Sigmoid colon (tissue), 7 donors: ENCODE measurements around the gene FABP6. TPM values are rescaled to one million over a fixed set of nuclear protein-coding genes. Genes with fewer than 3 reads are reported as not detected.

Experiments used
- DNase-seq: peaks from one replicate; pipeline ENCODE4 v3.0.0-alpha.2; 2019
- H3K27ac ChIP-seq, 4 donors: fragments of 200-600 bp; sonication (generic); one replicate each; pipeline ENCODE4 v1.5.1; 2016 to 2019; ENCODE audit warnings: mild to moderate bottlenecking in 1 of 4
- H3K27me3 ChIP-seq, 3 donors: fragments of 200-600 bp; sonication (generic); one replicate each; pipeline ENCODE4 v1.5.1; 2019; ENCODE audit warnings: mild to moderate bottlenecking in 1 of 3
- H3K36me3 ChIP-seq, 4 donors: fragments of 200-600 bp; sonication (generic); one replicate each; pipeline ENCODE4 v1.5.1; 2016 to 2019
- H3K4me1 ChIP-seq, 4 donors: fragments of 200-600 bp; sonication (generic); one replicate each; pipeline ENCODE4 v1.5.1; 2017 to 2019
- H3K4me3 ChIP-seq, 4 donors: fragments of 200-600 bp; sonication (generic); one replicate each; pipeline ENCODE4 v1.5.1; 2017 to 2019; ENCODE audit warnings: mild to moderate bottlenecking in 2 of 4, moderate library complexity in 1 of 4
- H3K9me3 ChIP-seq, 4 donors: fragments of 200-600 bp in 3 of 4; sonication (generic) in 3 of 4; one replicate each; pipeline versions ENCODE4 v1.5.1 to v1.6.1; 2013 to 2019
- CTCF ChIP-seq, 4 experiments: fragments of 450-650 bp in 3 of 4; fragments of 200-600 bp in 1 of 4; IDR thresholded peaks; one replicate each; pipeline ENCODE4 v1.5.1; 2016 to 2019; ENCODE audit warnings: antibody characterized with exemption in 4 of 4, mild to moderate bottlenecking in 3 of 4, moderate library complexity in 2 of 4
- EP300 ChIP-seq, 4 donors: sonication (generic); formaldehyde crosslinking; IDR thresholded peaks; one replicate each; pipeline ENCODE4 v1.6.1; 2017; ENCODE audit warnings: antibody characterized with exemption in 4 of 4
- POLR2A ChIP-seq, 2 donors: fragments of 450-650 bp; IDR thresholded peaks; one replicate each; pipeline ENCODE4 v1.6.1; 2016; ENCODE audit warnings: antibody characterized with exemption in 2 of 2, mild to moderate bottlenecking in 2 of 2, moderate library complexity in 2 of 2
- POLR2AphosphoS5 ChIP-seq, 4 donors: sonication (generic); formaldehyde crosslinking; IDR thresholded peaks; one replicate each; pipeline ENCODE4 v1.6.1; 2017; ENCODE audit warnings: antibody characterized with exemption in 4 of 4
- WGBS, 2 donors: extraction: QIAGEN DNeasy Blood & Tissue Kit; methylation state at CpG; one replicate each; pipeline ENCODE4 v1.1.7; 2013; 5-methylcytosine and 5-hydroxymethylcytosine counted together
- intact Hi-C: fragments of 100-400 bp; cut with DNase I; formaldehyde crosslinking; loops from one replicate; pipeline ENCODE4 v1.15.1; 2023
- polyA plus RNA-seq, 3 donors: library from polyadenylated mRNA; stranded (reverse); fragments of 200-250 nt; gene quantifications; one replicate each; pipeline ENCODE4 v1.2.3, GENCODE V29; 2013
- total RNA-seq, 4 donors: library from RNA; depleted of rRNA; stranded (reverse); fragments of >200 nt; gene quantifications; one replicate each; pipeline ENCODE4 v1.1.0, GENCODE V29; 2016
- donor health status: healthy with polysubstance abuse.
- donor health status: Bipolar disorder and iron deficiency.
- donor health status: healthy.

The FABP6 gene
- total and polyA plus RNA-seq, 7 donors = 0.50 to 2.1 (median 1.4) TPM; not detected in 4

GRCh38 chr5:160210606-160211005 is 18.7 kb upstream of the FABP6 start:
- TF ChIP-seq POLR2A (IDR thresholded peaks at IDR 0.05) = no peak
- TF ChIP-seq CTCF (IDR thresholded peaks at IDR 0.05) = no peak
- no peak for TF ChIP-seq EP300 (IDR thresholded peaks at IDR 0.05)
- no peak for TF ChIP-seq POLR2AphosphoS5 (IDR thresholded peaks at IDR 0.05)
- Histone ChIP-seq H3K9me3 (no peaks in the 10 kb centered on the region), H3K4me3 (no peak overlapping the region), H3K36me3 (no peaks in the 10 kb centered on the region), H3K4me1 (no peaks in the 10 kb centered on the region), H3K27me3 (no peaks in the 10 kb centered on the region), H3K27ac (no peak overlapping the region)
- intact Hi-C loops = no loop called here
- whole genome bisulfite sequencing, 2 donors = 91 to 93% methylated on average over 9 of the region's 9 CpGs
- no peak for DNase-seq

GRCh38 chr5:160211352-160211751 is 18.0 kb upstream of the FABP6 start:
- Histone ChIP-seq H3K36me3 (no peaks in the 10 kb centered on the region), H3K9me3 (no peaks in the 10 kb centered on the region), H3K4me3 (no peak overlapping the region), H3K4me1 (no peaks in the 10 kb centered on the region), H3K27me3 (no peaks in the 10 kb centered on the region), H3K27ac (no peak overlapping the region)
- no peak for TF ChIP-seq POLR2AphosphoS5 (IDR thresholded peaks at IDR 0.05)
- TF ChIP-seq EP300 (IDR thresholded peaks at IDR 0.05) = no peak
- TF ChIP-seq POLR2A (IDR thresholded peaks at IDR 0.05) = no peak
- no peak for TF ChIP-seq CTCF (IDR thresholded peaks at IDR 0.05)
- DNase-seq = no peak
- 36 to 53% methylated on average over 2 of the region's 2 CpGs for WGBS, 2 donors
- intact Hi-C loops = no loop called here

- no peaks in the 10 kb centered on the region for H3K36me3 ChIP-seq
Observed at GRCh38 chr5:160213537-160213936, 15.8 kb upstream of the FABP6 start.

GRCh38 chr5:160219356-160219755 is 9.9 kb upstream of the FABP6 start:
- no peak overlapping the region for H3K27ac ChIP-seq
- intact Hi-C loops = no loop called here
- no peaks in the 10 kb centered on the region for H3K27me3 ChIP-seq
- WGBS, 2 donors = 49 to 71% methylated on average over 4 of the region's 4 CpGs
- no peak for TF ChIP-seq CTCF (IDR thresholded peaks at IDR 0.05)
- no peak for TF ChIP-seq POLR2AphosphoS5 (IDR thresholded peaks at IDR 0.05)
- TF ChIP-seq POLR2A (IDR thresholded peaks at IDR 0.05) = no peak
- no peak for TF ChIP-seq EP300 (IDR thresholded peaks at IDR 0.05)
- DNase-seq = no peak
- no peak overlapping the region for H3K4me3 ChIP-seq
- no peaks in the 10 kb centered on the region for H3K9me3 ChIP-seq
- H3K36me3 ChIP-seq = no peaks in the 10 kb centered on the region
- H3K4me1 ChIP-seq = no peaks in the 10 kb centered on the region

More at GRCh38 chr5:160213537-160213936, 15.8 kb upstream of the FABP6 start:
- no peaks in the 10 kb centered on the region for H3K9me3 ChIP-seq
- TF ChIP-seq POLR2AphosphoS5 (IDR thresholded peaks at IDR 0.05) (no peak), CTCF (IDR thresholded peaks at IDR 0.05) (no peak), EP300 (IDR thresholded peaks at IDR 0.05) (no peak), POLR2A (IDR thresholded peaks at IDR 0.05) (no peak)
- no peak overlapping the region for H3K4me3 ChIP-seq
- no peak for DNase-seq
- WGBS, 2 donors = 85 to 86% methylated on average over 5 of the region's 5 CpGs
- no peaks in the 10 kb centered on the region for H3K27me3 ChIP-seq
- H3K4me1 ChIP-seq = no peaks in the 10 kb centered on the region
- intact Hi-C loops = no loop called here
- H3K27ac ChIP-seq = no peak overlapping the region

GRCh38 chr5:160221082-160221481 is 8.2 kb upstream of the FABP6 start:
- Histone ChIP-seq H3K27me3 (no peaks in the 10 kb centered on the region), H3K9me3 (no peaks in the 10 kb centered on the region), H3K4me3 (no peak overlapping the region), H3K36me3 (no peaks in the 10 kb centered on the region), H3K27ac (no peak overlapping the region), H3K4me1 (no peaks in the 10 kb centered on the region)
- WGBS, 2 donors = 88% methylated on average over 3 of the region's 3 CpGs
- intact Hi-C loops = no loop called here
- DNase-seq = no peak
- TF ChIP-seq POLR2A (IDR thresholded peaks at IDR 0.05) (no peak), POLR2AphosphoS5 (IDR thresholded peaks at IDR 0.05) (no peak), EP300 (IDR thresholded peaks at IDR 0.05) (no peak), CTCF (IDR thresholded peaks at IDR 0.05) (no peak)
